Cortex of kidney (tissue), 1 donor: ENCODE data around the gene RPS19.
"Not testable (repeated sequence)": the region's sequence is repeated elsewhere in the genome, so short reads cannot be mapped to it uniquely, and the experiment has no call there.

Experiments
- DNase-seq: peaks from one replicate; lab custom pipeline; 2025; lab: John Stamatoyannopoulos, UW

RPS19 gene

GRCh38 chr19:41901707-41902360 lies 41.8 kb downstream of the RPS19 start:
- no peak for DNase-seq

GRCh38 chr19:41902594-41902993 lies 42.5 kb downstream of the RPS19 start:
- DNase-seq, result no peak

- DNase-seq, result no peak
Measured at GRCh38 chr19:41903193-41903953, 43.3 kb downstream of the RPS19 start.

- DNase-seq, result no peak
Measured at GRCh38 chr19:41904118-41904870, 44.2 kb downstream of the RPS19 start.

- DNase-seq, result no peak
Measured at GRCh38 chr19:41905273-41906002, 45.4 kb downstream of the RPS19 start.

- DNase-seq, result no peak
Measured at GRCh38 chr19:41906271-41906670, 46.2 kb downstream of the RPS19 start.

GRCh38 chr19:41906916-41907680 lies 47.0 kb downstream of the RPS19 start:
- no peak for DNase-seq

- no peak for DNase-seq
Measured at GRCh38 chr19:41907994-41908615, 48.0 kb downstream of the RPS19 start.

- DNase-seq, result no peak
Measured at GRCh38 chr19:41908724-41909464, 48.8 kb downstream of the RPS19 start.

GRCh38 chr19:41909706-41910105 lies 49.7 kb downstream of the RPS19 start:
- no peak for DNase-seq

- DNase-seq, result no peak
Measured at GRCh38 chr19:41910240-41910991, 50.4 kb downstream of the RPS19 start.

- DNase-seq, result no peak
Measured at GRCh38 chr19:41910992-41911888, 51.2 kb downstream of the RPS19 start.

- DNase-seq, result no peak
Measured at GRCh38 chr19:41911889-41912731, 52.1 kb downstream of the RPS19 start.

GRCh38 chr19:41912899-41913537 lies 53.0 kb downstream of the RPS19 start:
- DNase-seq, result no peak

GRCh38 chr19:41913538-41914423 lies 53.7 kb downstream of the RPS19 start:
- no peak for DNase-seq

GRCh38 chr19:41914424-41914834 lies 54.4 kb downstream of the RPS19 start:
- not testable (repeated sequence) for DNase-seq
